SK-N-SH (cell line): Measurements from ENCODE around the gene SPINT2.
"Not testable (repeated sequence)": the region's sequence is repeated elsewhere in the genome, so short reads cannot be mapped to it uniquely, and the experiment has no call there.

ENCODE experiments used
- CHD2 ChIP-seq: fragments of 150-350 bp; IDR thresholded peaks from 2 replicates; pipeline ENCODE4 v1.6.1; 2018; ENCODE audit warnings: low read length; ENCODE audit not compliant: partially characterized antibody
- CTCF ChIP-seq: fragments of 200-600 bp; sonication (generic); IDR thresholded peaks from 2 replicates; pipeline ENCODE4 v1.6.1; 2017; ENCODE audit warnings: antibody characterized with exemption, mild to moderate bottlenecking, moderate library complexity
- EP300 ChIP-seq, 2 experiments: IDR thresholded peaks; 2 replicates each; pipeline versions ENCODE4 v1.4.0 to v1.6.1; 2012; ENCODE audit warnings: borderline replicate concordance in 1 of 2, low read depth in 1 of 2, low read length in 1 of 2
- EZH2phosphoT487 ChIP-seq: fragments of 200-600 bp; sonication (generic); IDR thresholded peaks from 2 replicates; pipeline ENCODE4 v1.6.1; 2017; ENCODE audit warnings: low read depth, mixed run types, mild to moderate bottlenecking, antibody characterized with exemption, moderate library complexity, borderline replicate concordance
- FOSL2 ChIP-seq: IDR thresholded peaks from 2 replicates; pipeline ENCODE4 v1.4.0; 2012; ENCODE audit warnings: low read depth, mild to moderate bottlenecking, moderate library complexity, borderline replicate concordance
- JUND ChIP-seq: IDR thresholded peaks from 2 replicates; pipeline ENCODE4 v1.4.0; 2012
- MXI1 ChIP-seq: IDR thresholded peaks from 2 replicates; pipeline ENCODE4 v1.6.1; 2012; ENCODE audit warnings: mild to moderate bottlenecking, low read depth, low read length, improper control_type of control experiment
- NFIC ChIP-seq: IDR thresholded peaks from 2 replicates; pipeline ENCODE4 v1.4.0; 2012; ENCODE audit warnings: borderline replicate concordance
- PBX3 ChIP-seq: IDR thresholded peaks from 2 replicates; pipeline ENCODE4; 2012
- POLR2AphosphoS5 ChIP-seq: IDR thresholded peaks from 2 replicates; pipeline ENCODE4 v1.6.1; 2012; ENCODE audit warnings: low read depth, low read length
- RAD21 ChIP-seq: IDR thresholded peaks from 2 replicates; pipeline ENCODE4 v1.6.1; 2012; ENCODE audit warnings: mild to moderate bottlenecking, low read length
- TCF12 ChIP-seq: IDR thresholded peaks from 2 replicates; pipeline ENCODE4 v1.4.0; 2012
- YY1 ChIP-seq: IDR thresholded peaks from 2 replicates; pipeline ENCODE4 v1.4.0; 2012; ENCODE audit warnings: low read depth, mild to moderate bottlenecking
- ZBTB33 ChIP-seq: IDR thresholded peaks from 2 replicates; pipeline ENCODE4 v1.4.0; 2012; ENCODE audit warnings: low read depth, borderline replicate concordance

GRCh38 chr19:38224863-38225218 is 39.5 kb upstream of the SPINT2 start:
- not testable (repeated sequence) for TF ChIP-seq MXI1; CTCF; FOSL2; EZH2phosphoT487; ZBTB33; JUND; EP300 (IDR thresholded peaks at IDR 0.05; ENCODE audit: borderline replicate concordance in 1 of 2, low read depth in 1 of 2, low read length in 1 of 2); CHD2; PBX3; TCF12; YY1; NFIC; RAD21; POLR2AphosphoS5
